ENCODE data around the gene TECTB. TPM values are rescaled to one million over a fixed set of nuclear protein-coding genes. Genes with fewer than 3 reads are reported as not detected.

TECTB gene
- total RNA-seq, 1 donor from 2014 or later = not detected

GRCh38 chr10:112236486-112236885 lies 46.7 kb upstream of the TECTB start:
- Mint-ChIP-seq H3K9me3 (ENCODE audit: unreplicated experiment) (peaks cover 15% of the 10 kb centered on the region), H3K4me3 (ENCODE audit: unreplicated experiment) (no peak overlapping the region), H3K27ac (ENCODE audit: unreplicated experiment) (no peak overlapping the region), H3K4me1 (ENCODE audit: low read depth, unreplicated experiment) (peaks cover 10% of the 10 kb centered on the region), H3K36me3 (ENCODE audit: low read depth, unreplicated experiment) (no peaks in the 10 kb centered on the region), H3K27me3 (ENCODE audit: low read depth, unreplicated experiment) (peaks cover 4% of the 10 kb centered on the region)
- no peaks in the 10 kb centered on the region for H3K36me3 ChIP-seq (ENCODE audit: insufficient read depth, low read length)
- H3K4me3 ChIP-seq (ENCODE audit: insufficient read depth, low read depth, low read length) = no peak overlapping the region
- H2AFZ ChIP-seq (ENCODE audit: low read depth, low read length) = no peak overlapping the region
- H3K9ac ChIP-seq (ENCODE audit: low read length) = no peak overlapping the region
- no peaks in the 10 kb centered on the region for H3K79me2 ChIP-seq (ENCODE audit: insufficient read depth, low read length)
- peaks cover 8% of the 10 kb centered on the region for H3K9me3 ChIP-seq (ENCODE audit: insufficient read depth, low read depth, low read length)
- H4K20me1 ChIP-seq (ENCODE audit: insufficient read depth, low read length) = no peaks in the 10 kb centered on the region
- H3K4me2 ChIP-seq (ENCODE audit: low read length) = no peak overlapping the region
- FAIRE-seq = no peak
- H3K27me3 ChIP-seq (ENCODE audit: insufficient read depth, low read length) = no peaks in the 10 kb centered on the region
- DNase-seq (ENCODE audit: low read depth) = no peak
- no peaks in the 10 kb centered on the region for H3K4me1 ChIP-seq (ENCODE audit: insufficient read depth, low read length)
- TF ChIP-seq, protein P1, sequence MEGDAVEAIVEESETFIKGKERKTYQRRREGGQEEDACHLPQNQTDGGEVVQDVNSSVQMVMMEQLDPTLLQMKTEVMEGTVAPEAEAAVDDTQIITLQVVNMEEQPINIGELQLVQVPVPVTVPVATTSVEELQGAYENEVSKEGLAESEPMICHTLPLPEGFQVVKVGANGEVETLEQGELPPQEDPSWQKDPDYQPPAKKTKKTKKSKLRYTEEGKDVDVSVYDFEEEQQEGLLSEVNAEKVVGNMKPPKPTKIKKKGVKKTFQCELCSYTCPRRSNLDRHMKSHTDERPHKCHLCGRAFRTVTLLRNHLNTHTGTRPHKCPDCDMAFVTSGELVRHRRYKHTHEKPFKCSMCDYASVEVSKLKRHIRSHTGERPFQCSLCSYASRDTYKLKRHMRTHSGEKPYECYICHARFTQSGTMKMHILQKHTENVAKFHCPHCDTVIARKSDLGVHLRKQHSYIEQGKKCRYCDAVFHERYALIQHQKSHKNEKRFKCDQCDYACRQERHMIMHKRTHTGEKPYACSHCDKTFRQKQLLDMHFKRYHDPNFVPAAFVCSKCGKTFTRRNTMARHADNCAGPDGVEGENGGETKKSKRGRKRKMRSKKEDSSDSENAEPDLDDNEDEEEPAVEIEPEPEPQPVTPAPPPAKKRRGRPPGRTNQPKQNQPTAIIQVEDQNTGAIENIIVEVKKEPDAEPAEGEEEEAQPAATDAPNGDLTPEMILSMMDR (IDR thresholded peaks at IDR 0.05; ENCODE audit: insufficient read depth, low read depth, low read length) = no peak
- no peak overlapping the region for H3K27ac ChIP-seq (ENCODE audit: low read depth, low read length)

- no peak for DNase-seq (ENCODE audit: low read depth)
- Histone ChIP-seq H3K4me1 (ENCODE audit: insufficient read depth, low read length) (no peaks in the 10 kb centered on the region), H3K4me2 (ENCODE audit: low read length) (no peak overlapping the region), H3K27me3 (ENCODE audit: insufficient read depth, low read length) (no peaks in the 10 kb centered on the region), H3K9me3 (ENCODE audit: insufficient read depth, low read depth, low read length) (peaks cover 8% of the 10 kb centered on the region), H3K79me2 (ENCODE audit: insufficient read depth, low read length) (no peaks in the 10 kb centered on the region), H4K20me1 (ENCODE audit: insufficient read depth, low read length) (no peaks in the 10 kb centered on the region), H3K27ac (ENCODE audit: low read depth, low read length) (no peak overlapping the region), H2AFZ (ENCODE audit: low read depth, low read length) (no peak overlapping the region), H3K9ac (ENCODE audit: low read length) (no peak overlapping the region), H3K4me3 (ENCODE audit: insufficient read depth, low read depth, low read length) (no peak overlapping the region), H3K36me3 (ENCODE audit: insufficient read depth, low read length) (no peaks in the 10 kb centered on the region)
- Mint-ChIP-seq H3K9me3 (ENCODE audit: unreplicated experiment) (peaks cover 15% of the 10 kb centered on the region), H3K27ac (ENCODE audit: unreplicated experiment) (no peak overlapping the region), H3K27me3 (ENCODE audit: low read depth, unreplicated experiment) (peaks cover 6% of the 10 kb centered on the region), H3K36me3 (ENCODE audit: low read depth, unreplicated experiment) (no peaks in the 10 kb centered on the region), H3K4me3 (ENCODE audit: unreplicated experiment) (no peak overlapping the region), H3K4me1 (ENCODE audit: low read depth, unreplicated experiment) (peaks cover 3% of the 10 kb centered on the region)
- TF ChIP-seq EZH2 (IDR thresholded peaks at IDR 0.05; ENCODE audit: insufficient read depth, low read length) = no peak
- FAIRE-seq = no peak
Observed at GRCh38 chr10:112239347-112239746, 43.9 kb upstream of the TECTB start.

GRCh38 chr10:112240441-112240840 lies 42.8 kb upstream of the TECTB start:
- H3K4me3 ChIP-seq (ENCODE audit: insufficient read depth, low read depth, low read length) = no peak overlapping the region
- H3K27me3 ChIP-seq (ENCODE audit: insufficient read depth, low read length) = no peaks in the 10 kb centered on the region
- H3K36me3 ChIP-seq (ENCODE audit: insufficient read depth, low read length) = no peaks in the 10 kb centered on the region
- Mint-ChIP-seq H3K9me3 (ENCODE audit: unreplicated experiment) (peaks cover 15% of the 10 kb centered on the region), H3K27me3 (ENCODE audit: low read depth, unreplicated experiment) (peaks cover 6% of the 10 kb centered on the region), H3K27ac (ENCODE audit: unreplicated experiment) (no peak overlapping the region), H3K4me3 (ENCODE audit: unreplicated experiment) (no peak overlapping the region), H3K4me1 (ENCODE audit: low read depth, unreplicated experiment) (no peaks in the 10 kb centered on the region), H3K36me3 (ENCODE audit: low read depth, unreplicated experiment) (no peaks in the 10 kb centered on the region)
- H3K79me2 ChIP-seq (ENCODE audit: insufficient read depth, low read length) = no peaks in the 10 kb centered on the region
- no peaks in the 10 kb centered on the region for H4K20me1 ChIP-seq (ENCODE audit: insufficient read depth, low read length)
- no peaks in the 10 kb centered on the region for H3K4me1 ChIP-seq (ENCODE audit: insufficient read depth, low read length)
- H3K4me2 ChIP-seq (ENCODE audit: low read length) = no peak overlapping the region
- H3K9me3 ChIP-seq (ENCODE audit: insufficient read depth, low read depth, low read length) = peaks cover 8% of the 10 kb centered on the region
- no peak overlapping the region for H3K9ac ChIP-seq (ENCODE audit: low read length)
- FAIRE-seq (no peak), DNase-seq (ENCODE audit: low read depth) (no peak)
- H3K27ac ChIP-seq (ENCODE audit: low read depth, low read length) = no peak overlapping the region
- H2AFZ ChIP-seq (ENCODE audit: low read depth, low read length) = no peak overlapping the region
- TF ChIP-seq EZH2 (IDR thresholded peaks at IDR 0.05; ENCODE audit: insufficient read depth, low read length) = no peak
- TF ChIP-seq, protein P1 (IDR thresholded peaks at IDR 0.05; ENCODE audit: insufficient read depth, low read depth, low read length) = no peak
